Adrenal gland (tissue), 12 donors: ENCODE measurements around the gene TRAPPC12. TPM values are rescaled to one million over a fixed set of nuclear protein-coding genes. Genes with fewer than 3 reads are reported as not detected.

Experiments used
- DNase-seq, 7 donors: peaks; one replicate each; pipeline ENCODE4 v3.0.0-alpha.2; 2019 to 2020
- H3K27ac ChIP-seq, 5 donors: fragments of 200-600 bp; sonication (generic) in 4 of 5; 1 replicate in 3 of 5; 2 replicates in 2 of 5; pipeline versions ENCODE4 v1.5.1 to v1.8.0; 2016 to 2020; ENCODE audit warnings: mild to moderate bottlenecking in 1 of 5
- H3K27me3 ChIP-seq: fragments of 200-600 bp; 2 replicates; pipeline ENCODE4 v1.8.0; 2021
- H3K36me3 ChIP-seq, 2 donors: fragments of 200-600 bp; replicated peaks in 1 of 2; 1 replicate in 1 of 2; 2 replicates in 1 of 2; pipeline versions ENCODE4 v1.5.1 to v1.8.0; 2018 to 2022
- H3K4me1 ChIP-seq, 2 donors: fragments of 200-600 bp; replicated peaks in 1 of 2; 1 replicate in 1 of 2; 2 replicates in 1 of 2; pipeline versions ENCODE4 v1.5.1 to v1.8.0; 2018 to 2021
- H3K4me3 ChIP-seq, 4 donors: fragments of 200-600 bp; sonication (generic) in 3 of 4; one replicate each; pipeline ENCODE4 v1.5.1; 2016 to 2018
- H3K9me3 ChIP-seq, 3 donors: fragments of 200-600 bp; sonication (generic) in 1 of 3; replicated peaks in 1 of 3; 1 replicate in 2 of 3; 2 replicates in 1 of 3; pipeline versions ENCODE4 v1.5.1 to v1.8.0; 2016 to 2021
- POLR2A ChIP-seq, 2 donors: fragments of 450-650 bp; IDR thresholded peaks; one replicate each; pipeline ENCODE4 v1.6.1; 2017; ENCODE audit warnings: antibody characterized with exemption in 2 of 2, mild to moderate bottlenecking in 2 of 2, moderate library complexity in 1 of 2
- WGBS, 4 donors: extraction: QIAGEN DNeasy Blood & Tissue Kit in 2 of 4; methylation state at CpG; one replicate each; pipeline versions ENCODE4 v1.1.5 to v1.1.7; 2013 to 2017; 5-methylcytosine and 5-hydroxymethylcytosine counted together
- intact Hi-C, 2 donors: fragments of 100-400 bp; cut with DNase I; formaldehyde crosslinking; loops; one replicate each; pipeline versions ENCODE4 v1.14.1 to v1.15.0; 2022 to 2023
- polyA plus RNA-seq, 3 donors: library from polyadenylated mRNA; stranded (reverse); fragments of 200-250 nt in 2 of 3; fragments of 350-450 nt in 1 of 3; fragmentation: Illumina TruSeq in 1 of 3; extraction: RNeasy Lipid Tissue Mini Kit (QIAGEN cat#74804) in 1 of 3; gene quantifications; one replicate each; pipeline ENCODE4 v1.2.3, GENCODE V29; 2013 to 2014
- total RNA-seq, 9 donors: library from RNA; depleted of rRNA in 4 of 9; stranded (reverse); fragments of >200 nt in 4 of 9; fragments of 120-200 nt in 1 of 9; fragmentation: NEBNext Ultra II Directional in 1 of 9; extraction: Animal tissue kit (Norgen Biotek cat#: 25700) in 1 of 9; gene quantifications; one replicate each; pipeline versions ENCODE4 v1.1.0 to v1.2.4, GENCODE V29; 2013 to 2023
- TF ChIP-seq, protein P1 (sequence below), 6 experiments: fragments of 450-650 bp in 4 of 6; fragments of 200-600 bp in 2 of 6; sonication (generic) in 1 of 6; IDR thresholded peaks; 1 replicate in 5 of 6; 2 replicates in 1 of 6; pipeline versions ENCODE4 v1.5.1 to v1.8.0; 2016 to 2021; ENCODE audit warnings: antibody characterized with exemption in 6 of 6, mild to moderate bottlenecking in 2 of 6, moderate library complexity in 1 of 6
- donor health status: healthy with polysubstance abuse.
- donor health status: Bipolar disorder and iron deficiency.
- donor health status: DM: yes; HTN: yes; CAD: no.
- donor health status: DM: no; HTN: no; CAD: no.
- donor health status: DM: no; HTN: no; CAD: no.
- donor health status: DM: yes; HTN: yes; CAD: no.

The TRAPPC12 gene
- total and polyA plus RNA-seq, 12 donors = 58.3 to 334 (median 99.5) TPM

DNA sequence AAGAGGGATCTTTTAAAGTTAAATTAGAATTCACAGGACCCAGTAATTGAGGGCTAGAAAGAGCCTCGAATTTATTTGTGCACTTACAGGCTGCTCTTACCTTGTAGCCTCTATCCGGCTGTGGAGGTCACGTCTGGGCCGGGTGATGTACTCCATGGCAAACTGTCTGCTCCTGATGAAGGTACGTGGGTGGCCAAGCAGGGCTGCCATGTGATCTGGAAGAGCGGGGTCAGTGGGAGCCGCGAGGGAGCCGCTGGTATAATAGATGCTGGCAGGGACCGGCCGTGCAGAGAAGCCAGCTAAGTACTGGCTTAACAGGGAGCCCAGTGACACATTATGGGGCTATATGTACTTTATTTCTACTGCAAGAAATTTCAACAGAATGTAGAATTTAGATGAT lies 80.7 kb downstream of the TRAPPC12 start:
- 83 to 91% (median 88%) methylated on average over 8 to 11 of the region's 11 CpGs for WGBS, 4 donors
- Histone ChIP-seq H3K9me3 (no peaks in the 10 kb centered on the region), H3K36me3 (peaks cover 0 to 24% of the 10 kb centered on the region in 2 donors), H3K4me3 (no peak overlapping the region), H3K27me3 (no peaks in the 10 kb centered on the region), H3K27ac (no peak overlapping the region), H3K4me1 (peaks cover 0 to 16% of the 10 kb centered on the region in 2 donors)
- peak in 1 of 7 donors; percentile 57 for DNase-seq
- intact Hi-C loops = no loop called here
- no peak for TF ChIP-seq POLR2A (IDR thresholded peaks at IDR 0.05)
- TF ChIP-seq, protein P1, sequence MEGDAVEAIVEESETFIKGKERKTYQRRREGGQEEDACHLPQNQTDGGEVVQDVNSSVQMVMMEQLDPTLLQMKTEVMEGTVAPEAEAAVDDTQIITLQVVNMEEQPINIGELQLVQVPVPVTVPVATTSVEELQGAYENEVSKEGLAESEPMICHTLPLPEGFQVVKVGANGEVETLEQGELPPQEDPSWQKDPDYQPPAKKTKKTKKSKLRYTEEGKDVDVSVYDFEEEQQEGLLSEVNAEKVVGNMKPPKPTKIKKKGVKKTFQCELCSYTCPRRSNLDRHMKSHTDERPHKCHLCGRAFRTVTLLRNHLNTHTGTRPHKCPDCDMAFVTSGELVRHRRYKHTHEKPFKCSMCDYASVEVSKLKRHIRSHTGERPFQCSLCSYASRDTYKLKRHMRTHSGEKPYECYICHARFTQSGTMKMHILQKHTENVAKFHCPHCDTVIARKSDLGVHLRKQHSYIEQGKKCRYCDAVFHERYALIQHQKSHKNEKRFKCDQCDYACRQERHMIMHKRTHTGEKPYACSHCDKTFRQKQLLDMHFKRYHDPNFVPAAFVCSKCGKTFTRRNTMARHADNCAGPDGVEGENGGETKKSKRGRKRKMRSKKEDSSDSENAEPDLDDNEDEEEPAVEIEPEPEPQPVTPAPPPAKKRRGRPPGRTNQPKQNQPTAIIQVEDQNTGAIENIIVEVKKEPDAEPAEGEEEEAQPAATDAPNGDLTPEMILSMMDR (IDR thresholded peaks at IDR 0.05) = no peak

DNA sequence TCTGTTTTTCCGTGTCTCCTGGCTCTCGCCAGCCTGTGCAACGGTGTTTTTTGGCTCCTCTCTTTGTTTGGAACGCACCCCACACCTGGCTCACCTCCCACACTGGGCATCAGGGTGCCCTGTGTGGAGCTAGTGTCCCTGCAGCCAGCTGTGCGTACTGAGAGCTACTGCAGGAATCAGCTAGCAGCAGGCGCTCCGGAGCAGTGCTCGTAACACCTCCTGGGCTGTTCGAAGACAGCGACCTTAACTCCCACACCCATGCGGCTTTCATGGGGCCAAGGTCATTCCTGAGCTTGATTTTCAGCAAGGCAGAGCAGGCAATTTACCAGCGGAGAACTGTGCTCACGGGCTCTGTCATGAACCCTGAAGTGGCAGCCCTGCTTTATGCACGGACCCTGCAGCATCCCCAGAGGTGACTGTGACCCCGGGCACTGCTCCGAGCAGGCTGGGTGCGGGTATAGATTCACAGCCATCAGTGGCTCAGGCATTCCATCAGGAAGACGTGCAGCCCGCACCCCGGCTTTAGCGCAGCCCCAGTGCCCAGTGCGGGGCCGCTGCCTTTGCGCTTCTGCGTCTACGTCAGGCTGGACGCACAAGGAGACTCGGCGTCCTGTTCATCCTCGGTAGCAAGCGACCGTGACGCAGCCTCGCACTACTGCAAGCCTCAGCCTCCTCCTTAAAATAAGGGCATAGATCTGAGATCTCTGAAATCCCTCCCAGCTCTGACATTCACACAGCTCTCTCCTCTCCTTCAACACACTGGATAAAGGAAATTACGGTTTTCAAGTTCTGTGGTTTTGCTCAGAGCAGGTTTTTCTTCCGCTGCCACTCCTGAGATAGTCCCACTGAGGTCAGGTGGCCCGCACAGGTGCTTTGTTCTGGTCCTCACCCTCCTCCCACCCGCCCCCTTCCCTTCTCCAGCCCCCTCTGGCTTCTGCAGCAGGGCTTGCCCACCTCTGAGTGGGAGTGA lies 81.6 kb downstream of the TRAPPC12 start:
- H3K27ac ChIP-seq = peak overlapping the region in 3 of 5 donors; percentile 44 to 73 (median 54)
- TF ChIP-seq POLR2A (IDR thresholded peaks at IDR 0.05) = no peak
- TF ChIP-seq, protein P1 (IDR thresholded peaks at IDR 0.05) = no peak
- WGBS, 4 donors = 74 to 89% (median 80%) methylated on average over 9 to 38 of the region's 38 CpGs
- peaks cover 2 to 22% of the 10 kb centered on the region in 2 donors for H3K4me1 ChIP-seq
- no peaks in the 10 kb centered on the region for H3K9me3 ChIP-seq
- intact Hi-C loops = no loop called here
- peaks cover 0 to 21% of the 10 kb centered on the region in 2 donors for H3K36me3 ChIP-seq
- no peak overlapping the region for H3K4me3 ChIP-seq
- H3K27me3 ChIP-seq = no peaks in the 10 kb centered on the region
- DNase-seq = peak in 2 of 7 donors; percentile 21 to 63

DNA sequence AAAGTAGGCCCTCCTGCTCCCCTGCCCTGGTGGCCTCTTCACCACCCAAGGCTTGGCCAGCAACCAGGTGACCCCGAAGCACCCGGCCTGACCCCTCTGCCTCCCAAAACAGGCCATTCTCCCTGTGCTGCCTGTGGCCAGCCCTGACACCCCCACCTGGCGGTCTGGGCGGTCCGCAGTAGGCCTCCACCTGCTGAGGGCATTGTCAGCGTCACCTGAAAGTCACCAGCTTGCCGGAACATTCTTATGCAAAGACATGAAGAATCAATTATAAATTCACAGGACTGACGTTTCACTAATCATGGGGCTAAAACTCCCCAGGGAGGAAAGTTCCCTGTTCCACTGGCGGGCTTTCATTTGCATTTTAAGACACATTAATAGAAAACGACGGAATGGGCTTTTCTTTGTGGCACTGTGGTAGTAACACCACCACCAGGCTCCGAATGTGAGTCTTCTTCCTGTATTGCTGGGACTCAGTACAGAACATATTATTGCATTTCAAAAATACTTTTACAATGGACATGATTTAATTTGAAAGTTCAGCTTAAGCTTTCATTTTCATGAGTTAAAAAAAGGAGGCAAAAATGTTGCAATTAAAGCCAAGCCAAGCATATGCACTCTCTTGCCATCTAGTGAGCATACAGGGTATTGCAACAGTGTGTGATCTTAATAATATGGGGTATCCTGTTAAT lies 82.5 kb downstream of the TRAPPC12 start:
- TF ChIP-seq, protein P1 (IDR thresholded peaks at IDR 0.05) = peak; percentile 72 to 99 (median 92)
- no peak for TF ChIP-seq POLR2A (IDR thresholded peaks at IDR 0.05)
- Histone ChIP-seq H3K27ac (peak overlapping the region in 3 of 5 donors; percentile 44 to 73 (median 54)), H3K4me1 (peaks cover 3 to 23% of the 10 kb centered on the region in 2 donors), H3K9me3 (no peaks in the 10 kb centered on the region), H3K27me3 (no peaks in the 10 kb centered on the region), H3K4me3 (no peak overlapping the region), H3K36me3 (peaks cover 0 to 23% of the 10 kb centered on the region in 2 donors)
- WGBS, 4 donors = 61 to 71% (median 68%) methylated on average over 10 to 12 of the region's 12 CpGs
- DNase-seq = peak in 4 of 7 donors; percentile 8 to 59 (median 58)
- intact Hi-C loops = no loop called here
